K562 (cell line): ENCODE results near the gene MLLT6. TPM values are rescaled to one million over a fixed set of nuclear protein-coding genes. Genes with fewer than 3 reads are reported as not detected.

Experiments
- ARID1B ChIP-seq: fragments of 450-650 bp; IDR thresholded peaks from 2 replicates; pipeline ENCODE4 v1.6.1; 2016; ENCODE audit warnings: antibody characterized with exemption, mild to moderate bottlenecking, inconsistent platforms
- CBX3 ChIP-seq, 2 experiments: IDR thresholded peaks; 1 replicate in 1 of 2; 2 replicates in 1 of 2; pipeline ENCODE4 v1.6.1; 2012; ENCODE audit warnings: inconsistent platforms in 2 of 2, low read length in 2 of 2, borderline replicate concordance in 1 of 2, control low read depth in 1 of 2
- CLOCK ChIP-seq: fragments of 250-450 bp; sonication (Bioruptor Pico); IDR thresholded peaks from 2 replicates; pipeline ENCODE4 v1.4.0; 2020; ENCODE audit warnings: mild to moderate bottlenecking, moderate library complexity, borderline replicate concordance
- CTCFL ChIP-seq: IDR thresholded peaks from 2 replicates; pipeline ENCODE4 v1.6.1; 2011; ENCODE audit warnings: borderline replicate concordance, low read depth, mild to moderate bottlenecking, moderate library complexity, low read length; ENCODE audit not compliant: insufficient read depth, poor library complexity, severe bottlenecking
- EP400 ChIP-seq: fragments of 450-650 bp; IDR thresholded peaks from 2 replicates; pipeline ENCODE4 v1.6.1; 2017; ENCODE audit warnings: antibody characterized with exemption, mild to moderate bottlenecking, moderate library complexity
- ETS1 ChIP-seq: conservative IDR thresholded peaks from 2 replicates; pipeline ENCODE4 v1.6.1; 2011; ENCODE audit warnings: low read depth, mild to moderate bottlenecking, low read length; ENCODE audit not compliant: control insufficient read depth
- FOXA1 ChIP-seq: fragments of 450-650 bp; IDR thresholded peaks from 2 replicates; pipeline ENCODE4 v1.6.1; 2016; ENCODE audit warnings: mild to moderate bottlenecking, borderline replicate concordance
- GATAD2A ChIP-seq: fragments of 450-650 bp; IDR thresholded peaks from 2 replicates; pipeline ENCODE4 v1.6.1; 2017
- KDM2B ChIP-seq: fragments of 250-450 bp; sonication (Bioruptor Pico); IDR thresholded peaks from 2 replicates; pipeline ENCODE4 v1.8.0; 2021; ENCODE audit warnings: mild to moderate bottlenecking, moderate library complexity
- NFIC ChIP-seq: fragments of 450-650 bp; IDR thresholded peaks from 2 replicates; pipeline ENCODE4 v1.6.1; 2017; ENCODE audit warnings: mild to moderate bottlenecking, inconsistent platforms
- SMC3 ChIP-seq: conservative IDR thresholded peaks from 2 replicates; pipeline ENCODE4 v1.6.1; 2011; ENCODE audit warnings: low read depth, low read length, improper control_type of control experiment; ENCODE audit not compliant: insufficient read depth
- TAF1 ChIP-seq: IDR thresholded peaks from 2 replicates; pipeline ENCODE4 v1.6.1; 2011; ENCODE audit warnings: mild to moderate bottlenecking, low read length, moderate library complexity; ENCODE audit not compliant: insufficient read depth, control insufficient read depth, severe bottlenecking; ENCODE audit errors: extremely low read depth
- USF1 ChIP-seq: sonication (generic); formaldehyde crosslinking; IDR thresholded peaks from 2 replicates; pipeline ENCODE4 v1.9.0; 2022; ENCODE audit warnings: mild to moderate bottlenecking, missing genetic modification reagents
- WHSC1 ChIP-seq: IDR thresholded peaks from one replicate; pipeline ENCODE4 v1.6.1; 2012; ENCODE audit warnings: low read length, control low read depth, inconsistent platforms
- ZFP36 ChIP-seq: fragments of 150-350 bp; IDR thresholded peaks from 2 replicates; pipeline ENCODE4 v1.6.1; 2018; ENCODE audit warnings: low read length, low read depth; ENCODE audit not compliant: partially characterized antibody
- ZKSCAN1 ChIP-seq: fragments of 150-350 bp; IDR thresholded peaks from 2 replicates; pipeline ENCODE4 v1.6.1; 2016; ENCODE audit warnings: low read depth, low read length
- ZNF146 ChIP-seq: IDR thresholded peaks from one replicate; pipeline ENCODE4 v1.6.1; 2018; ENCODE audit warnings: missing compliant biosample characterization; ENCODE audit not compliant: unreplicated experiment
- ZNF232 ChIP-seq: sonication (generic); formaldehyde crosslinking; IDR thresholded peaks from 2 replicates; pipeline ENCODE4 v1.8.0; 2022; ENCODE audit warnings: mild to moderate bottlenecking, missing genetic modification reagents
- ZNF263 ChIP-seq: sonication (generic); formaldehyde crosslinking; IDR thresholded peaks from 2 replicates; pipeline ENCODE4 v1.8.0; 2022; ENCODE audit warnings: mild to moderate bottlenecking, missing genetic modification reagents, borderline replicate concordance
- ZNF717 ChIP-seq: fragments of 250-450 bp; sonication (Bioruptor Pico); IDR thresholded peaks from 2 replicates; pipeline ENCODE4 v1.5.0; 2021
- ZNF780A ChIP-seq: fragments of 250-450 bp; sonication (Bioruptor Pico); IDR thresholded peaks from 2 replicates; pipeline ENCODE4 v1.5.0; 2021; ENCODE audit warnings: mild to moderate bottlenecking
- ZSCAN29 ChIP-seq: fragments of 450-650 bp; IDR thresholded peaks from 2 replicates; pipeline ENCODE4 v1.6.1; 2017
- polyA plus RNA-seq, 8 experiments: library from polyadenylated mRNA; depleted of rRNA in 4 of 8; stranded (reverse) in 5 of 8; unstranded in 3 of 8; fragments of >200 nt; fragmentation: Nextera tagmentation in 2 of 8; fragmentation: Illumina TruSeq in 1 of 8; extraction: Ambion mirVana in 2 of 8; extraction: Trizol in 1 of 8; gene quantifications; 2 replicates each; pipeline versions ENCODE4 v1.2.1 to v1.2.3, GENCODE V29; 2011 to 2014; ENCODE audit warnings: inconsistent platforms in 1 of 8, missing spikeins in 1 of 8
- total RNA-seq, 7 experiments: library from RNA; depleted of rRNA in 6 of 7; stranded (reverse); fragments of >200 nt in 6 of 7; fragmentation: Illumina TruSeq in 2 of 7; extraction: Trizol in 2 of 7; gene quantifications; 2 replicates each; pipeline versions ENCODE4 v1.2.1 to v1.2.3, GENCODE V29; 2011 to 2021; ENCODE audit warnings: low replicate concordance in 1 of 7

Gene MLLT6
- total and polyA plus RNA-seq, 9 of the 15 experiments (the other 6 are each of a cell fraction or from before 2014, with no cell fraction given), result 3.1 to 71.7 (median 30.0) TPM

GRCh38 chr17:38752308-38753070 lies 47.4 kb downstream of the MLLT6 start, which contains the start of gene PSMB3 (continued):
- TF ChIP-seq WHSC1, result no peak
- no peak for TF ChIP-seq CLOCK
- no peak; a peak in 1 of 3 replicates for TF ChIP-seq CBX3 (IDR thresholded peaks at IDR 0.05; ENCODE audit: borderline replicate concordance in 1 of 2, low read length in 2 of 2)
- TF ChIP-seq ETS1, result peak; percentile 69; the same call in 1 of the 2 replicates
- no peak for TF ChIP-seq ARID1B
- no peak for TF ChIP-seq ZFP36
- TF ChIP-seq SMC3, result no peak
- peak; percentile 47; the same call in 1 of the 2 replicates for TF ChIP-seq NFIC
- TF ChIP-seq ZSCAN29, result no peak
- TF ChIP-seq ZNF232 (CRISPR knock-in tag), result no peak
- TF ChIP-seq TAF1, result peak; percentile 43
- peak; percentile 97 for TF ChIP-seq EP400
- no peak for TF ChIP-seq KDM2B
- TF ChIP-seq ZNF780A (CRISPR knock-in tag), result no peak
- no peak for TF ChIP-seq ZKSCAN1
- TF ChIP-seq ZNF717 (CRISPR knock-in tag), result no peak
- TF ChIP-seq CTCFL, result no peak
- TF ChIP-seq GATAD2A, result no peak; the same call in 1 of the 2 replicates
- TF ChIP-seq ZNF146 (CRISPR knock-in tag), result no peak
- no peak; the same call in 1 of the 2 replicates for TF ChIP-seq ZNF263 (CRISPR knock-in tag)
- TF ChIP-seq FOXA1, result no peak
- TF ChIP-seq USF1 (CRISPR knock-in tag), result peak; percentile 90
